ENCODE results near the gene DDX10. TPM values are rescaled to one million over a fixed set of nuclear protein-coding genes. Genes with fewer than 3 reads are reported as not detected.
A peak's percentile ranks its signal among the peaks of the same experiment; 100 is the strongest.

The DDX10 gene
- total and polyA plus RNA-seq, 9 of the 15 experiments (the other 6 are each of a cell fraction or from before 2014, with no cell fraction given) = 33.9 to 94.6 (median 50.7) TPM

DNA sequence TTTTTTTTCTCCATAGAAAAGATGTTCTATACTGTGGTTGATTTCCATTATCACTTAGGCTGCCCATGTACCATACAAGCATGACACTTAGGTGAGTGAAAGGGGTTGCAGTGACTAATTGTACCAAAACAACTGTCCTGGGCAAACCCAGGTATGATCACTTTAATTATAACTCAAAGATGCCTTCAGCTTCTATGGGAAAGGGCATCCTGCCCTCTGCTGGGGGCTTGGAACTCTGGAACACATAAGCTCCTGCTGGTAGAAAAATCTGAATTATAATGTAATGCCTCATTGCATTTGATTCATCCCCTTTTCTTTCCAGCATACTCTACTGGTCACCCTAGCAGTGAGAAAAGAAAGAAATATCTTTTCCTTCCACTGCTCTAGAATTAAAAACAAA lies 206.3 kb downstream of the DDX10 start:
- Histone ChIP-seq H3K4me3 (no peak overlapping the region), H3K27me3 (ENCODE audit: control insufficient read depth in 2 of 2, insufficient read depth in 2 of 2, low read length in 2 of 2) (no peaks in the 10 kb centered on the region), H3K27ac (ENCODE audit: extremely low read depth, low read depth, low read length) (no peak overlapping the region), H2AFZ (ENCODE audit: low read depth, low read length) (no peak overlapping the region), H3K36me3 (ENCODE audit: control insufficient read depth, insufficient read depth, low read length) (no peaks in the 10 kb centered on the region), H3K4me2 (ENCODE audit: insufficient read depth, low read length) (no peak overlapping the region), H3K79me2 (ENCODE audit: control insufficient read depth, insufficient read depth, low read length) (no peaks in the 10 kb centered on the region), H3K9ac (ENCODE audit: insufficient read depth in 1 of 2, low read depth in 2 of 2, low read length in 2 of 2) (no peak overlapping the region), H3K9me1 (ENCODE audit: control insufficient read depth, insufficient read depth, low read length) (no peaks in the 10 kb centered on the region), H3K4me1 (replicated peaks in 1 of 2; ENCODE audit: control insufficient read depth in 2 of 2, insufficient read depth in 2 of 2, low read length in 2 of 2) (no peaks in the 10 kb centered on the region; a peak in 1 of 5 replicates), H4K20me1 (replicated peaks; ENCODE audit: control insufficient read depth, insufficient read depth, low read length) (no peaks in the 10 kb centered on the region), H3K9me3 (replicated peaks; ENCODE audit: control insufficient read depth, insufficient read depth, low read depth, low read length) (no peaks in the 10 kb centered on the region)
- ChIA-PET CTCF (ENCODE audit: low intra/inter-chr PET ratio) (interaction anchor here (1.8 kb wide), 1 partner anchor 173 kb away, joined by 9 read pairs; no protein-coding TSS in a partner anchor), POLR2A (interaction anchor here (1.1 kb wide), 1 partner anchor 13 kb away, joined by 3 read pairs; no protein-coding TSS in a partner anchor)
- intact Hi-C loops (cut with micrococcal nuclease) = loop anchor here (1.0 kb wide), 1 partner anchor 173 kb away; no protein-coding TSS in a partner anchor
- in situ Hi-C loops (cut with MboI) = no loop called here
- ATAC-seq = peak; percentile 61
- DNase-seq (ENCODE audit: extremely low read depth in 1 of 4, low spot score in 3 of 4) = peak in 1 of 4 experiments; percentile 25
- BruUV-seq (replicated peaks) = no TSS peak
- no peak for FAIRE-seq
- TF ChIP-seq, protein P1, sequence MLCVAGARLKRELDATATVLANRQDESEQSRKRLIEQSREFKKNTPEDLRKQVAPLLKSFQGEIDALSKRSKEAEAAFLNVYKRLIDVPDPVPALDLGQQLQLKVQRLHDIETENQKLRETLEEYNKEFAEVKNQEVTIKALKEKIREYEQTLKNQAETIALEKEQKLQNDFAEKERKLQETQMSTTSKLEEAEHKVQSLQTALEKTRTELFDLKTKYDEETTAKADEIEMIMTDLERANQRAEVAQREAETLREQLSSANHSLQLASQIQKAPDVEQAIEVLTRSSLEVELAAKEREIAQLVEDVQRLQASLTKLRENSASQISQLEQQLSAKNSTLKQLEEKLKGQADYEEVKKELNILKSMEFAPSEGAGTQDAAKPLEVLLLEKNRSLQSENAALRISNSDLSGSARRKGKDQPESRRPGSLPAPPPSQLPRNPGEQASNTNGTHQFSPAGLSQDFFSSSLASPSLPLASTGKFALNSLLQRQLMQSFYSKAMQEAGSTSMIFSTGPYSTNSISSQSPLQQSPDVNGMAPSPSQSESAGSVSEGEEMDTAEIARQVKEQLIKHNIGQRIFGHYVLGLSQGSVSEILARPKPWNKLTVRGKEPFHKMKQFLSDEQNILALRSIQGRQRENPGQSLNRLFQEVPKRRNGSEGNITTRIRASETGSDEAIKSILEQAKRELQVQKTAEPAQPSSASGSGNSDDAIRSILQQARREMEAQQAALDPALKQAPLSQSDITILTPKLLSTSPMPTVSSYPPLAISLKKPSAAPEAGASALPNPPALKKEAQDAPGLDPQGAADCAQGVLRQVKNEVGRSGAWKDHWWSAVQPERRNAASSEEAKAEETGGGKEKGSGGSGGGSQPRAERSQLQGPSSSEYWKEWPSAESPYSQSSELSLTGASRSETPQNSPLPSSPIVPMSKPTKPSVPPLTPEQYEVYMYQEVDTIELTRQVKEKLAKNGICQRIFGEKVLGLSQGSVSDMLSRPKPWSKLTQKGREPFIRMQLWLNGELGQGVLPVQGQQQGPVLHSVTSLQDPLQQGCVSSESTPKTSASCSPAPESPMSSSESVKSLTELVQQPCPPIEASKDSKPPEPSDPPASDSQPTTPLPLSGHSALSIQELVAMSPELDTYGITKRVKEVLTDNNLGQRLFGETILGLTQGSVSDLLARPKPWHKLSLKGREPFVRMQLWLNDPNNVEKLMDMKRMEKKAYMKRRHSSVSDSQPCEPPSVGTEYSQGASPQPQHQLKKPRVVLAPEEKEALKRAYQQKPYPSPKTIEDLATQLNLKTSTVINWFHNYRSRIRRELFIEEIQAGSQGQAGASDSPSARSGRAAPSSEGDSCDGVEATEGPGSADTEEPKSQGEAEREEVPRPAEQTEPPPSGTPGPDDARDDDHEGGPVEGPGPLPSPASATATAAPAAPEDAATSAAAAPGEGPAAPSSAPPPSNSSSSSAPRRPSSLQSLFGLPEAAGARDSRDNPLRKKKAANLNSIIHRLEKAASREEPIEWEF (CRISPR knock-in tag; IDR thresholded peaks at IDR 0.05) = no peak
- TF ChIP-seq CTCF (IDR thresholded peaks at IDR 0.05 in 2 of 3, conservative IDR thresholded peaks at IDR 0.05 in 1 of 3; ENCODE audit: insufficient read depth in 2 of 3, low read depth in 1 of 3, low read length in 3 of 3) (peak; percentile 19 to 51 (median 34); a peak in 3 of 6 replicates), ZBTB12 (CRISPR knock-in tag; IDR thresholded peaks at IDR 0.05) (no peak), ELK1 (CRISPR knock-in tag; IDR thresholded peaks at IDR 0.05) (no peak), FOXA3 (CRISPR knock-in tag; conservative IDR thresholded peaks at IDR 0.05 in 1 of 2, IDR thresholded peaks at IDR 0.05 in 1 of 2) (no peak), RAD21 (CRISPR knock-in tag; conservative IDR thresholded peaks at IDR 0.05 in 1 of 2, IDR thresholded peaks at IDR 0.05 in 1 of 2) (peak in 1 of 2 experiments; percentile 39; a peak in 2 of 4 replicates), BDP1 (IDR thresholded peaks at IDR 0.05; ENCODE audit: insufficient read depth, insufficient read length) (no peak)
